WTC11 (cell line): ENCODE results near the gene PMF1. TPM values are rescaled to one million over a fixed set of nuclear protein-coding genes. Genes with fewer than 3 reads are reported as not detected.
A peak's percentile ranks its signal among the peaks of the same experiment; 100 is the strongest.

Experiments
- ATF1 ChIP-seq: sonication (generic); formaldehyde crosslinking; IDR thresholded peaks from 2 replicates; pipeline ENCODE4 v1.8.1; 2023; ENCODE audit warnings: mild to moderate bottlenecking, moderate library complexity, missing genetic modification reagents
- CREM ChIP-seq: sonication (generic); formaldehyde crosslinking; IDR thresholded peaks from 2 replicates; pipeline ENCODE4 v1.8.1; 2022; ENCODE audit warnings: mild to moderate bottlenecking, missing genetic modification reagents, moderate library complexity
- GRHL2 ChIP-seq: fragments of 250-450 bp; sonication (Bioruptor Pico); IDR thresholded peaks from 2 replicates; pipeline ENCODE4 v1.8.0; 2022; ENCODE audit warnings: mild to moderate bottlenecking, moderate library complexity; ENCODE audit not compliant: insufficient replicate concordance, severe bottlenecking
- NFATC4 ChIP-seq: fragments of 250-450 bp; sonication (Bioruptor Pico); IDR thresholded peaks from 2 replicates; pipeline ENCODE4 v1.9.0; 2021; ENCODE audit warnings: mild to moderate bottlenecking
- RORB ChIP-seq: fragments of 250-450 bp; sonication (Bioruptor Pico); IDR thresholded peaks from 2 replicates; pipeline ENCODE4 v1.9.0; 2021; ENCODE audit warnings: mild to moderate bottlenecking
- SMAD3 ChIP-seq: sonication (generic); formaldehyde crosslinking; IDR thresholded peaks from 2 replicates; pipeline ENCODE4 v1.8.0; 2022; ENCODE audit warnings: missing genetic modification reagents, mild to moderate bottlenecking, borderline replicate concordance
- TEAD1 ChIP-seq: sonication (generic); formaldehyde crosslinking; IDR thresholded peaks from 2 replicates; pipeline ENCODE4 v1.8.0; 2022; ENCODE audit warnings: mild to moderate bottlenecking, missing genetic modification reagents
- TP53 ChIP-seq: sonication (generic); formaldehyde crosslinking; IDR thresholded peaks from 2 replicates; pipeline ENCODE4 v1.8.1; 2023; ENCODE audit warnings: mild to moderate bottlenecking, missing genetic modification reagents
- ZNF138 ChIP-seq: sonication (generic); formaldehyde crosslinking; conservative IDR thresholded peaks from 2 replicates; pipeline ENCODE4 v1.8.1; 2022; ENCODE audit warnings: mild to moderate bottlenecking, moderate library complexity, missing genetic modification reagents
- ZNF219 ChIP-seq: sonication (generic); formaldehyde crosslinking; IDR thresholded peaks from 2 replicates; pipeline ENCODE4 v1.8.0; 2023; ENCODE audit warnings: missing genetic modification reagents, mild to moderate bottlenecking, borderline replicate concordance
- ZNF423 ChIP-seq: fragments of 250-450 bp; sonication (Bioruptor Pico); IDR thresholded peaks from 2 replicates; pipeline ENCODE4 v2.1.2; 2022; ENCODE audit warnings: mild to moderate bottlenecking, moderate library complexity
- total RNA-seq: library from RNA; stranded (reverse); gene quantifications from 3 replicates; pipeline ENCODE4 v1.2.3, GENCODE V29; 2021
- TF ChIP-seq, protein P1 (sequence below): sonication (generic); formaldehyde crosslinking; IDR thresholded peaks from 2 replicates; pipeline ENCODE4 v1.8.0; 2022; ENCODE audit warnings: missing genetic modification reagents
- TF ChIP-seq, protein P2 (sequence below): fragments of 250-450 bp; sonication (Bioruptor Pico); conservative IDR thresholded peaks from 2 replicates; pipeline ENCODE4 v1.9.0; 2021; ENCODE audit warnings: mild to moderate bottlenecking
- TF ChIP-seq, protein P3 (sequence below): sonication (generic); formaldehyde crosslinking; IDR thresholded peaks from 2 replicates; pipeline ENCODE4 v1.8.1; 2023; ENCODE audit warnings: mild to moderate bottlenecking, missing genetic modification reagents, moderate library complexity
- TF ChIP-seq, protein P4 (sequence below): sonication (generic); formaldehyde crosslinking; IDR thresholded peaks from 2 replicates; pipeline ENCODE4 v1.8.1; 2023; ENCODE audit warnings: mild to moderate bottlenecking, missing genetic modification reagents, moderate library complexity
- TF ChIP-seq, protein P5 (sequence below): fragments of 200-600 bp; IDR thresholded peaks from 2 replicates; pipeline ENCODE4 v1.8.0; 2022; ENCODE audit warnings: antibody characterized with exemption
- TF ChIP-seq, protein P6 (sequence below): sonication (generic); formaldehyde crosslinking; IDR thresholded peaks from 2 replicates; pipeline ENCODE4 v1.8.0; 2022; ENCODE audit warnings: mild to moderate bottlenecking, missing genetic modification reagents
- TF ChIP-seq, protein P7 (sequence below): sonication (generic); formaldehyde crosslinking; IDR thresholded peaks from 2 replicates; pipeline ENCODE4 v1.8.0; 2022; ENCODE audit warnings: mild to moderate bottlenecking, missing genetic modification reagents
- TF ChIP-seq, protein P8 (sequence below): sonication (generic); formaldehyde crosslinking; IDR thresholded peaks from 2 replicates; pipeline ENCODE4 v1.8.1; 2023; ENCODE audit warnings: mild to moderate bottlenecking, missing genetic modification reagents
- TF ChIP-seq, protein P9 (sequence below): fragments of 250-450 bp; sonication (Bioruptor Pico); IDR thresholded peaks from 2 replicates; pipeline ENCODE4 v1.9.0; 2021; ENCODE audit warnings: mild to moderate bottlenecking, borderline replicate concordance

The PMF1 gene
- total RNA-seq, 1 experiment from 2014 or later, result 129 TPM

DNA sequence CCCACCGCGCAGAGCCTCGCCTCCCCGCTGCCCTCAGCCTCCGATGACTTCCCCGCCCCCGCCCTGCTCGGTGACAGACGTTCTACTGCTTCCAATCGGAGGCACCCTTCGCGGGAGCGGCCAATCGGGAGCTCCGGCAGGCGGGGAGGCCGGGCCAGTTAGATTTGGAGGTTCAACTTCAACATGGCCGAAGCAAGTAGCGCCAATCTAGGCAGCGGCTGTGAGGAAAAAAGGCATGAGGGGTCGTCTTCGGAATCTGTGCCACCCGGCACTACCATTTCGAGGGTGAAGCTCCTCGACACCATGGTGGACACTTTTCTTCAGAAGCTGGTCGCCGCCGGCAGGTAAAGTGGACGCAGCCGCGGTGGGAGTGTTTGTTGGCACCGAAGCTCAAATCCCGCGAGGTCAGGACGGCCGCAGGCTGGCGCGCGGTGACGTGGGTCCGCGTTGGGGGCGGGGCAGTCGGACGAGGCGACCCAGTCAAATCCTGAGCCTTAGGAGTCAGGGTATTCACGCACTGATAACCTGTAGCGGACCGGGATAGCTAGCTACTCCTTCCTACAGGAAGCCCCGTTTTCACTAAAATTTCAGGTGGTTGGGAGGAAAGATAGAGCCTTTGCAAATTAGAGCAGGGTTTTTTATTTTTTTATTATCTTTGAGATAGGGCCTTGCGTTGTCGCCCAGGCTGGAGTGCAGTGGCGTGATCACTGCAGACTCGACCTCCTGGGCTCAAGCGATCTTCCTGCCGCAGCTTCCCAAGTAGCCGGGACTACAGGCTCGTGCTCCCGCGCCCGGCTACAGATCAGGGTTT, at the start of gene PMF1 (continued):
- TF ChIP-seq, protein P1, sequence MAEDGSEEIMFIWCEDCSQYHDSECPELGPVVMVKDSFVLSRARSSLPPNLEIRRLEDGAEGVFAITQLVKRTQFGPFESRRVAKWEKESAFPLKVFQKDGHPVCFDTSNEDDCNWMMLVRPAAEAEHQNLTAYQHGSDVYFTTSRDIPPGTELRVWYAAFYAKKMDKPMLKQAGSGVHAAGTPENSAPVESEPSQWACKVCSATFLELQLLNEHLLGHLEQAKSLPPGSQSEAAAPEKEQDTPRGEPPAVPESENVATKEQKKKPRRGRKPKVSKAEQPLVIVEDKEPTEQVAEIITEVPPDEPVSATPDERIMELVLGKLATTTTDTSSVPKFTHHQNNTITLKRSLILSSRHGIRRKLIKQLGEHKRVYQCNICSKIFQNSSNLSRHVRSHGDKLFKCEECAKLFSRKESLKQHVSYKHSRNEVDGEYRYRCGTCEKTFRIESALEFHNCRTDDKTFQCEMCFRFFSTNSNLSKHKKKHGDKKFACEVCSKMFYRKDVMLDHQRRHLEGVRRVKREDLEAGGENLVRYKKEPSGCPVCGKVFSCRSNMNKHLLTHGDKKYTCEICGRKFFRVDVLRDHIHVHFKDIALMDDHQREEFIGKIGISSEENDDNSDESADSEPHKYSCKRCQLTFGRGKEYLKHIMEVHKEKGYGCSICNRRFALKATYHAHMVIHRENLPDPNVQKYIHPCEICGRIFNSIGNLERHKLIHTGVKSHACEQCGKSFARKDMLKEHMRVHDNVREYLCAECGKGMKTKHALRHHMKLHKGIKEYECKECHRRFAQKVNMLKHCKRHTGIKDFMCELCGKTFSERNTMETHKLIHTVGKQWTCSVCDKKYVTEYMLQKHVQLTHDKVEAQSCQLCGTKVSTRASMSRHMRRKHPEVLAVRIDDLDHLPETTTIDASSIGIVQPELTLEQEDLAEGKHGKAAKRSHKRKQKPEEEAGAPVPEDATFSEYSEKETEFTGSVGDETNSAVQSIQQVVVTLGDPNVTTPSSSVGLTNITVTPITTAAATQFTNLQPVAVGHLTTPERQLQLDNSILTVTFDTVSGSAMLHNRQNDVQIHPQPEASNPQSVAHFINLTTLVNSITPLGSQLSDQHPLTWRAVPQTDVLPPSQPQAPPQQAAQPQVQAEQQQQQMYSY (CRISPR knock-in tag), result no peak
- TF ChIP-seq, protein P2, sequence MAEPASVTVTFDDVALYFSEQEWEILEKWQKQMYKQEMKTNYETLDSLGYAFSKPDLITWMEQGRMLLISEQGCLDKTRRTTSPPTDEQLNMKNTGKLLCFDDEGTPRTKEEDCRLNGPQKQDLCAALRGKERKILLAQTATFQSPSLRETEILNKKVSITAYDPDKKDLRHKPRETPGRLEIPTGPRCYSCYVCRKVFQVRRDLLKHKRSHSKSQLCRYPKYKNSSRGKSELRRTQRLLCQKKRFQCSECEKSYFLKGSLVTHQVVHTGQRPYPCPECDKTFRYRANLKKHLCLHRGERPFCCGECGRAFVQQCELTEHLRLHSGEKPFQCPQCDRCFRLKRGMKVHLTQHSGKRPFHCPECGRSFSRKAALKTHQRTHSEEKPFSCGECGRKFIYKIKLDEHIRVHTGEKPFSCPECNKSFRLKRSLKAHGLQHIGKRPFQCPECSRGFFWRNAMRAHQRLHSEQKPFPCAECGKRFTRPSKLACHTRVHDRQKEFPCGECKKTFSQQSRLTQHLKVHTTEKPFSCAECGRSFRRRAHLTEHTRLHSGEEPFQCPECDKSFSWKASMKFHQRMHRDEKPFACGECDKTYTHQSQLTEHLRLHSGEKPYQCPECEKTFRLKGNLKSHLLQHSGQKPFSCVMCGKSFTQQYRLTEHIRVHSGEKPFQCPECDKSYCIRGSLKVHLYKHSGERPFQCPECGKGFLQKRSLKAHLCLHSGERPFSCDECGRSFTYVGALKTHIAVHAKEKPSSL (CRISPR knock-in tag), result no peak
- no peak for TF ChIP-seq TP53 (CRISPR knock-in tag)
- TF ChIP-seq ZNF423 (CRISPR knock-in tag), result no peak
- TF ChIP-seq ATF1 (CRISPR knock-in tag), result 0 out of 2 replicates have a peak, but pooled peaks have one; percentile 37
- peak; percentile 75; the same call in 1 of the 2 replicates for TF ChIP-seq CREM (CRISPR knock-in tag)
- no peak for TF ChIP-seq RORB (CRISPR knock-in tag)
- TF ChIP-seq, protein P3, sequence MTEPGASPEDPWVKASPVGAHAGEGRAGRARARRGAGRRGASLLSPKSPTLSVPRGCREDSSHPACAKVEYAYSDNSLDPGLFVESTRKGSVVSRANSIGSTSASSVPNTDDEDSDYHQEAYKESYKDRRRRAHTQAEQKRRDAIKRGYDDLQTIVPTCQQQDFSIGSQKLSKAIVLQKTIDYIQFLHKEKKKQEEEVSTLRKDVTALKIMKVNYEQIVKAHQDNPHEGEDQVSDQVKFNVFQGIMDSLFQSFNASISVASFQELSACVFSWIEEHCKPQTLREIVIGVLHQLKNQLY (CRISPR knock-in tag), result no peak
- TF ChIP-seq, protein P4, sequence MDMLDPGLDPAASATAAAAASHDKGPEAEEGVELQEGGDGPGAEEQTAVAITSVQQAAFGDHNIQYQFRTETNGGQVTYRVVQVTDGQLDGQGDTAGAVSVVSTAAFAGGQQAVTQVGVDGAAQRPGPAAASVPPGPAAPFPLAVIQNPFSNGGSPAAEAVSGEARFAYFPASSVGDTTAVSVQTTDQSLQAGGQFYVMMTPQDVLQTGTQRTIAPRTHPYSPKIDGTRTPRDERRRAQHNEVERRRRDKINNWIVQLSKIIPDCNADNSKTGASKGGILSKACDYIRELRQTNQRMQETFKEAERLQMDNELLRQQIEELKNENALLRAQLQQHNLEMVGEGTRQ (CRISPR knock-in tag), result no peak
- TF ChIP-seq, protein P5, sequence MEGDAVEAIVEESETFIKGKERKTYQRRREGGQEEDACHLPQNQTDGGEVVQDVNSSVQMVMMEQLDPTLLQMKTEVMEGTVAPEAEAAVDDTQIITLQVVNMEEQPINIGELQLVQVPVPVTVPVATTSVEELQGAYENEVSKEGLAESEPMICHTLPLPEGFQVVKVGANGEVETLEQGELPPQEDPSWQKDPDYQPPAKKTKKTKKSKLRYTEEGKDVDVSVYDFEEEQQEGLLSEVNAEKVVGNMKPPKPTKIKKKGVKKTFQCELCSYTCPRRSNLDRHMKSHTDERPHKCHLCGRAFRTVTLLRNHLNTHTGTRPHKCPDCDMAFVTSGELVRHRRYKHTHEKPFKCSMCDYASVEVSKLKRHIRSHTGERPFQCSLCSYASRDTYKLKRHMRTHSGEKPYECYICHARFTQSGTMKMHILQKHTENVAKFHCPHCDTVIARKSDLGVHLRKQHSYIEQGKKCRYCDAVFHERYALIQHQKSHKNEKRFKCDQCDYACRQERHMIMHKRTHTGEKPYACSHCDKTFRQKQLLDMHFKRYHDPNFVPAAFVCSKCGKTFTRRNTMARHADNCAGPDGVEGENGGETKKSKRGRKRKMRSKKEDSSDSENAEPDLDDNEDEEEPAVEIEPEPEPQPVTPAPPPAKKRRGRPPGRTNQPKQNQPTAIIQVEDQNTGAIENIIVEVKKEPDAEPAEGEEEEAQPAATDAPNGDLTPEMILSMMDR, result no peak
- TF ChIP-seq, protein P6, sequence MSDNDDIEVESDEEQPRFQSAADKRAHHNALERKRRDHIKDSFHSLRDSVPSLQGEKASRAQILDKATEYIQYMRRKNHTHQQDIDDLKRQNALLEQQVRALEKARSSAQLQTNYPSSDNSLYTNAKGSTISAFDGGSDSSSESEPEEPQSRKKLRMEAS (CRISPR knock-in tag), result peak; percentile 87
- TF ChIP-seq, protein P7, sequence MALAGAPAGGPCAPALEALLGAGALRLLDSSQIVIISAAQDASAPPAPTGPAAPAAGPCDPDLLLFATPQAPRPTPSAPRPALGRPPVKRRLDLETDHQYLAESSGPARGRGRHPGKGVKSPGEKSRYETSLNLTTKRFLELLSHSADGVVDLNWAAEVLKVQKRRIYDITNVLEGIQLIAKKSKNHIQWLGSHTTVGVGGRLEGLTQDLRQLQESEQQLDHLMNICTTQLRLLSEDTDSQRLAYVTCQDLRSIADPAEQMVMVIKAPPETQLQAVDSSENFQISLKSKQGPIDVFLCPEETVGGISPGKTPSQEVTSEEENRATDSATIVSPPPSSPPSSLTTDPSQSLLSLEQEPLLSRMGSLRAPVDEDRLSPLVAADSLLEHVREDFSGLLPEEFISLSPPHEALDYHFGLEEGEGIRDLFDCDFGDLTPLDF (CRISPR knock-in tag), result no peak
- TF ChIP-seq ZNF219 (CRISPR knock-in tag), result no peak
- TF ChIP-seq, protein P8, sequence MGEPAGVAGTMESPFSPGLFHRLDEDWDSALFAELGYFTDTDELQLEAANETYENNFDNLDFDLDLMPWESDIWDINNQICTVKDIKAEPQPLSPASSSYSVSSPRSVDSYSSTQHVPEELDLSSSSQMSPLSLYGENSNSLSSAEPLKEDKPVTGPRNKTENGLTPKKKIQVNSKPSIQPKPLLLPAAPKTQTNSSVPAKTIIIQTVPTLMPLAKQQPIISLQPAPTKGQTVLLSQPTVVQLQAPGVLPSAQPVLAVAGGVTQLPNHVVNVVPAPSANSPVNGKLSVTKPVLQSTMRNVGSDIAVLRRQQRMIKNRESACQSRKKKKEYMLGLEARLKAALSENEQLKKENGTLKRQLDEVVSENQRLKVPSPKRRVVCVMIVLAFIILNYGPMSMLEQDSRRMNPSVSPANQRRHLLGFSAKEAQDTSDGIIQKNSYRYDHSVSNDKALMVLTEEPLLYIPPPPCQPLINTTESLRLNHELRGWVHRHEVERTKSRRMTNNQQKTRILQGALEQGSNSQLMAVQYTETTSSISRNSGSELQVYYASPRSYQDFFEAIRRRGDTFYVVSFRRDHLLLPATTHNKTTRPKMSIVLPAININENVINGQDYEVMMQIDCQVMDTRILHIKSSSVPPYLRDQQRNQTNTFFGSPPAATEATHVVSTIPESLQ (CRISPR knock-in tag), result no peak
- TF ChIP-seq, protein P9, sequence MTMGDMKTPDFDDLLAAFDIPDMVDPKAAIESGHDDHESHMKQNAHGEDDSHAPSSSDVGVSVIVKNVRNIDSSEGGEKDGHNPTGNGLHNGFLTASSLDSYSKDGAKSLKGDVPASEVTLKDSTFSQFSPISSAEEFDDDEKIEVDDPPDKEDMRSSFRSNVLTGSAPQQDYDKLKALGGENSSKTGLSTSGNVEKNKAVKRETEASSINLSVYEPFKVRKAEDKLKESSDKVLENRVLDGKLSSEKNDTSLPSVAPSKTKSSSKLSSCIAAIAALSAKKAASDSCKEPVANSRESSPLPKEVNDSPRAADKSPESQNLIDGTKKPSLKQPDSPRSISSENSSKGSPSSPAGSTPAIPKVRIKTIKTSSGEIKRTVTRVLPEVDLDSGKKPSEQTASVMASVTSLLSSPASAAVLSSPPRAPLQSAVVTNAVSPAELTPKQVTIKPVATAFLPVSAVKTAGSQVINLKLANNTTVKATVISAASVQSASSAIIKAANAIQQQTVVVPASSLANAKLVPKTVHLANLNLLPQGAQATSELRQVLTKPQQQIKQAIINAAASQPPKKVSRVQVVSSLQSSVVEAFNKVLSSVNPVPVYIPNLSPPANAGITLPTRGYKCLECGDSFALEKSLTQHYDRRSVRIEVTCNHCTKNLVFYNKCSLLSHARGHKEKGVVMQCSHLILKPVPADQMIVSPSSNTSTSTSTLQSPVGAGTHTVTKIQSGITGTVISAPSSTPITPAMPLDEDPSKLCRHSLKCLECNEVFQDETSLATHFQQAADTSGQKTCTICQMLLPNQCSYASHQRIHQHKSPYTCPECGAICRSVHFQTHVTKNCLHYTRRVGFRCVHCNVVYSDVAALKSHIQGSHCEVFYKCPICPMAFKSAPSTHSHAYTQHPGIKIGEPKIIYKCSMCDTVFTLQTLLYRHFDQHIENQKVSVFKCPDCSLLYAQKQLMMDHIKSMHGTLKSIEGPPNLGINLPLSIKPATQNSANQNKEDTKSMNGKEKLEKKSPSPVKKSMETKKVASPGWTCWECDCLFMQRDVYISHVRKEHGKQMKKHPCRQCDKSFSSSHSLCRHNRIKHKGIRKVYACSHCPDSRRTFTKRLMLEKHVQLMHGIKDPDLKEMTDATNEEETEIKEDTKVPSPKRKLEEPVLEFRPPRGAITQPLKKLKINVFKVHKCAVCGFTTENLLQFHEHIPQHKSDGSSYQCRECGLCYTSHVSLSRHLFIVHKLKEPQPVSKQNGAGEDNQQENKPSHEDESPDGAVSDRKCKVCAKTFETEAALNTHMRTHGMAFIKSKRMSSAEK (CRISPR knock-in tag), result no peak
- no peak for TF ChIP-seq GRHL2 (CRISPR knock-in tag)
- TF ChIP-seq ZNF138, result no peak
- peak; percentile 80; the same call in 1 of the 2 replicates for TF ChIP-seq TEAD1 (CRISPR knock-in tag)
- TF ChIP-seq NFATC4, result no peak; the same call in 1 of the 2 replicates
- 0 out of 2 replicates have a peak, but pooled peaks have one; percentile 71 for TF ChIP-seq SMAD3 (CRISPR knock-in tag)
